Astrocyte (in vitro differentiated cells and primary cell): ENCODE measurements around the gene KIF19.

Experiments used
- EZH2 ChIP-seq: IDR thresholded peaks from 2 replicates; pipeline ENCODE4 v1.6.1; 2012; ENCODE audit warnings: mild to moderate bottlenecking, low read length, inconsistent platforms; ENCODE audit not compliant: insufficient read depth
- TF ChIP-seq, protein P1 (sequence below): IDR thresholded peaks from 2 replicates; pipeline ENCODE4 v1.5.1; 2011; ENCODE audit warnings: low read depth, mild to moderate bottlenecking, inconsistent platforms, low read length, moderate library complexity; ENCODE audit not compliant: insufficient read depth

DNA sequence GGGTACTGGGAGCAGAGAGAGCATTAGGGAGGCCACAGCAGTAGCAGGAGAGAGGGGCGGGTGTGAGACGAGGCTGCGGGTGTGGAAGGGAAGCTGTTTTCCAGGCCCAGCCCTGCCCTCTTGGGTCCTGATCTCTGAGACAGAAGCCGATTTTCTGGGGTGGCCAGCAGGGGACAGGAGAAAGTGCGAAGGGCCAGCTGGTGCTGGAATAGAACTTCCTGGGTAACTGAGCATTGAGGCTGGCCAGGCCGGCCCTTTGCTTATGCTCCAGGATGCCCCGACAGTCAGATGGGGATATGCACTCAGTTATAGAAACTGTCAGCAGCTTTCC lies 34.8 kb downstream of the KIF19 start:
- TF ChIP-seq, protein P1, sequence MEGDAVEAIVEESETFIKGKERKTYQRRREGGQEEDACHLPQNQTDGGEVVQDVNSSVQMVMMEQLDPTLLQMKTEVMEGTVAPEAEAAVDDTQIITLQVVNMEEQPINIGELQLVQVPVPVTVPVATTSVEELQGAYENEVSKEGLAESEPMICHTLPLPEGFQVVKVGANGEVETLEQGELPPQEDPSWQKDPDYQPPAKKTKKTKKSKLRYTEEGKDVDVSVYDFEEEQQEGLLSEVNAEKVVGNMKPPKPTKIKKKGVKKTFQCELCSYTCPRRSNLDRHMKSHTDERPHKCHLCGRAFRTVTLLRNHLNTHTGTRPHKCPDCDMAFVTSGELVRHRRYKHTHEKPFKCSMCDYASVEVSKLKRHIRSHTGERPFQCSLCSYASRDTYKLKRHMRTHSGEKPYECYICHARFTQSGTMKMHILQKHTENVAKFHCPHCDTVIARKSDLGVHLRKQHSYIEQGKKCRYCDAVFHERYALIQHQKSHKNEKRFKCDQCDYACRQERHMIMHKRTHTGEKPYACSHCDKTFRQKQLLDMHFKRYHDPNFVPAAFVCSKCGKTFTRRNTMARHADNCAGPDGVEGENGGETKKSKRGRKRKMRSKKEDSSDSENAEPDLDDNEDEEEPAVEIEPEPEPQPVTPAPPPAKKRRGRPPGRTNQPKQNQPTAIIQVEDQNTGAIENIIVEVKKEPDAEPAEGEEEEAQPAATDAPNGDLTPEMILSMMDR: no peak
- TF ChIP-seq EZH2: no peak
